ENCODE results near the gene ATG16L1. TPM values are rescaled to one million over a fixed set of nuclear protein-coding genes. Genes with fewer than 3 reads are reported as not detected.

Gene ATG16L1
- total RNA-seq, 1 donor from 2014 or later, result 36.7 TPM

DNA sequence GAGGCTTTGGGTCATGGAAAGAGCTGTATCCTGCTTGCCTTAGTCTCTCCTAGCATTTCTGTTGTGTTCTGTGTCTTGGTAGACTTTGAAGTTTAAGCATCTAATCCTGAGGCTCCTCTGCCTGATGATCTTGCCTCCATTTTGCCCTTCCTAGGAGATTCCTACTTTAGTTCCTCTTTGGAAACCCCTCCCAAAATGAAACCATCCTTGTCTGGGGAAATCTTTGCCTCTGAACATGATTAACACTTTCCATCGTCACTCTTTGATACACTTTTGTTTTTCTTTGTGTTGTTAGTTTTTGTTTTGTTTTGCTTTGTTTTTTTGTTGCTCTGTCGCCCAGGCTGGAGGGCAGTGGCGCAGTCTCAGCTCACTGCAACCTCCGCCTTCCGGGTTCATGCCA is 9.2 kb downstream of the ATG16L1 start:
- no peak for DNase-seq

- DNase-seq, result no peak
These were observed 10.5 kb downstream of the ATG16L1 start for GRCh38 chr2:233261819-233262555.

- no peak for DNase-seq
These were observed 11.1 kb downstream of the ATG16L1 start for GRCh38 chr2:233262562-233262961.

- no peak for DNase-seq
These were observed 11.6 kb downstream of the ATG16L1 start for GRCh38 chr2:233263045-233263570.

GRCh38 chr2:233264667-233265066 is 13.2 kb downstream of the ATG16L1 start:
- DNase-seq, result no peak

GRCh38 chr2:233265899-233266431 is 14.5 kb downstream of the ATG16L1 start:
- DNase-seq, result peak; percentile 39

- DNase-seq, result no peak
These were observed 15.0 kb downstream of the ATG16L1 start for GRCh38 chr2:233266481-233266880.

DNA sequence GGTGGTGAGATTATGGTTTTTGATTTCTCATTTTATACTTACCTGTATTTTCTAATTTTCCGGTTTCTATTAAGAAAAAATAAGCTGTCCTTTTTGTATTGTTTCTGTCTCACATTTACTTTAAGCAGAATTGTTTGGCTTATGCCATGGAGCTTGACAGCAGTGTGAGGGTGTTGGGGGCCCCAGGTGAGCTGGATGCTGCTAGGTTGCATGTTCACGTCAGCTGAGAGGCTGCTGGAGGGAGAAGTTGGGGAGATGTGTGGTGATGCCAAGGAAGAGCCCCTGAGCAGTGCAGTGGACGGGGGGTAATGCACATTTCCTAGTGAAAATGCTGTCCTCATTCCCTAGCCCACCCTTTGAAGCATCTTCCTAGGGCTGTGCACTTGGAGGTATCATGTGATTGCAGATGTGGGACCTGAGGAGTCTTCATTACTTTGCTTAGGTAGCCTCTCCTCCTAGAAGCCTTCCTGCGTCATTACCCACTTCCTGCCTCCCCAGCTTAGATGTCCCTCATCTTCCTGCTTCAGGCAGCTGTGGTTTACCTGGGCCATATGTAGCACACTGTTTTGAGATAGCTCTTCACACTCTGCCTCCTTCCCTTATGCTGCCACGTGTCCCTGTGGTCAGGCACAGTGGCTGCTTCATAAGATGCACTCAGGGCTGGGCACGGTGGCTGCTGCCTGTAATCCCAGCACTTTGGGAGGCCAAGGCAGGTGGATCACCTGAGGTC is 16.2 kb downstream of the ATG16L1 start:
- DNase-seq, result no peak

- no peak for DNase-seq
These were observed 18.9 kb downstream of the ATG16L1 start for GRCh38 chr2:233270366-233270765.

DNA sequence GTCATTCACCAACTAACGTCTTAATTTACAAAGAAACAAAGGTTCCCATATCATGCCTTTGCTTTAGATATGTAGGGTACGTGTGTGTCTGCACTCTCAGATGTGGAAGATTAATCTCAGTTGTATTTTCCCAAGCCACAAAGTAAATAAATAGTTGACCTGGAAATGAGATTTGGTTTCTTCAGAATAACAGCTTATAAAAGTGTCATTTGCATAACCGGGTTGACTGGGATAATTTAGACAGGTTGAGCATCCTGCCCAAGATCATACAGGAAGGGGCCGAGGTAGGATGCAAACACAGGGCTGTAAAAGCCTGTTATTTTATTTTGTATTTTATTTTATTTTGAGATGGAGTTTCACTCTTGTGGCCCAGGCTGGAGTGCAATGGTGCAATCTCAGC is 19.5 kb downstream of the ATG16L1 start:
- no peak for DNase-seq

GRCh38 chr2:233271693-233272092 is 20.2 kb downstream of the ATG16L1 start:
- DNase-seq, result no peak

GRCh38 chr2:233273120-233273519 is 21.6 kb downstream of the ATG16L1 start:
- no peak for DNase-seq

- no peak for DNase-seq
These were observed 23.8 kb downstream of the ATG16L1 start for GRCh38 chr2:233275223-233275622.

DNA sequence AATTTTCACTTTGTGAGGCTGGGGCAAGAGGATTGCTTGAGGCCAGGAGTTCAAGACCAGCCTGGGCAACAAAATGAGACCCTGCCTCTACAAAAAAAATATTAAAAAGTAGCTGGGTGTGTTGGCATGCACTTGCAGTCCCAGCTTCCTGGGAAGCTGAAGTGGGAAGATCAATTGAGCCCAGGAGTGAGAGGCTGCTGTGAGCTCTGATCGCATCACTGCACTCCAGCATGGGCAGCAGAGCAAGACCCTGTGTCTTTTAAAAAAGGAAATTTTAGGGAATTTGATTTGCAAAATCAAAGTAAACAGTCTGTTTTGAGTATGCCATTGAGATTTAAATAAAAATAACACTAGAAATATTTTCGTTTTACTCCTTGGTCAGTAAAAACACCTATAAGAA is 27.4 kb downstream of the ATG16L1 start:
- no peak for DNase-seq

- no peak for DNase-seq
These were observed 28.7 kb downstream of the ATG16L1 start for GRCh38 chr2:233280114-233280693.

- DNase-seq, result no peak
These were observed 30.1 kb downstream of the ATG16L1 start for GRCh38 chr2:233281553-233281952.

DNA sequence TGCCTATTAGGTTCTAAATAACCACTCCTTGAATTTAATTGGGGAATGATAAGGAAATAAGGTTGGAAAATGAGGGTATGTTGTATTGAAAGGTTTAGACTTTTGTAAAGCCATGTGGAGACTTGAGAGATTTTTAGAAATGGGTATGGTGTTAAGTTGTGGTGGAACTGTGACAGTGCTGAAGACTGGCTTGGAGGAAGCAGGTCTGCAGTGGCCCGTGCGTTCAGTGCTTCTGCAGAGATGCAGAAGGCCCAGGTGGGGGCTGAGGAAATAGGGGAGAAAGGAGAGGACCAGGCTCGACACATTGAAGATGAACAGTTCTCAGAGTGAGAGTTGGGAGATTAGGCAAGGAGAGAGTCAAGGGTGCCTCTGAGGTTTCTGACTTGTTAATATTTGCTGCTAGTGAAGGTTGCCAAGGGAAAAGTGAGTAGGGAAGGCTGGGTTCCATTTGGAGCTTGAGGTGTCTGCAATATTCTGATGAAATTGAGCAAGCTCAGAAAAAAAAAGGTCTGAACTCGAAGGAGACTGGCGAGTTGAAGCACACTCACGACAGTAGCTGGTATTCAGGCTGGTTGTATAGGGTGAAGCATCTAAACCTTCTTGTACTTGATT is 30.6 kb downstream of the ATG16L1 start:
- no peak for DNase-seq

GRCh38 chr2:233285921-233286320 is 34.4 kb downstream of the ATG16L1 start:
- no peak for DNase-seq

GRCh38 chr2:233287871-233288270 is 36.4 kb downstream of the ATG16L1 start:
- DNase-seq, result peak; percentile 22

GRCh38 chr2:233288663-233289062 is 37.2 kb downstream of the ATG16L1 start:
- no peak for DNase-seq

- no peak for DNase-seq
These were observed 38.2 kb downstream of the ATG16L1 start for GRCh38 chr2:233289648-233290047.

DNA sequence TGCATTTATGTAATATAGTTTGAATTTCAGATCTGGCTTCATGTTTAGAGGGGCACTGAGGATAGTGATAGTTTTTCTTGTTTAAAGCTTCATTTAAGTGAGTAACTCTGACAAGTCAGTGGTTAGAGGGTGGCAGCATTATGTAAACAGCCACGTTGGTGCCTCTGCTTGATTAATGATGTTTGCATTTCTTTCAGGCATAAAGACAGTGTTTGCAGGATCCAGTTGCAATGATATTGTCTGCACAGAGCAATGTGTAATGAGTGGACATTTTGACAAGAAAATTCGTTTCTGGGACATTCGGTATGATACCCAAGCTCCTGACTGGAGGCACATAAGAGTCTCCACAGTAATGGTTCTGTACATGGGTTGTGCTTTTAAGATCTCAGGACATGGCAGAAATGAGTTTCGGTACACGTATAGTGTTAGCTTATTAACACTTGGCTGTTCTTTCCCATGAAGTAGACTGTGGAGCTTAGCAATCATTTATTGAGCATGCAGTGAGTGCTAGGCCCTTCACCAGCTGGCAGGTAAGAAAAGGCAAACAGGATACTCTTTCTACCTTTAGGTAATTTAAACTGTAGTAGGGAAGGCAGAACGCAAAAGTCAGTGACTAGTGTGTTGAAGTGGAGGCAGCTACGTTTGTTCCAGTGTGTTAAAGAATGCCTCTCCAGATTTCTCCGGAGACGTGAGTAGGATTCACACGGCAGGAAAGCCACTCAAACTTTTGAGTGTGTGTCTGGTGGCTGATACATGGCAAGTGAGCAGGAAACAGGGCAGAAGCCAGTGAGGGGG is 38.8 kb downstream of the ATG16L1 start:
- DNase-seq, result no peak

Measured in occipital lobe (tissue), 2 donors.